ENCODE data around the gene TCERG1. TPM values are rescaled to one million over a fixed set of nuclear protein-coding genes. Genes with fewer than 3 reads are reported as not detected.

Gene TCERG1
- polyA plus RNA-seq, 3 donors, result 11.6 to 37.3 (median 18.0) TPM

DNA sequence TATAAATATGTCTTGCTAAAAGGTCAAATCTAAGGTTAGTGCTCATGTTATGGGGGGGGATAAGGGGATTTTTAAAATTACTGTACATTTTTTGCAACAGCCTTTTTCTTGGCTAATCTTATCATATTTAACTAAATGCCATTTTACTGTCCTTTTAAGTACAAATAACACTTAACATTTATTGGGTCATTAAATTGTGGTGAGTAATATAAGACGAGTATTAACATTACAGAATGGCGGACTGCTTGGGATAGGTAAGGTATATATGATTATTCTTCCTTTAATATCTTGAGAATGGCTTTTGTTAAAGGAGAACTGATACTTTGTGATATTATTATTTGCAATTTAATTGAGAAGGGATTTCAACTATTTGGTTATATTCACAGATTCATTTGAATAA is 35.6 kb downstream of the TCERG1 start:
- no peak overlapping the region for H3K4me2 ChIP-seq (replicated peaks; ENCODE audit: extremely low read depth, low read length, poor library complexity, severe bottlenecking)

DNA sequence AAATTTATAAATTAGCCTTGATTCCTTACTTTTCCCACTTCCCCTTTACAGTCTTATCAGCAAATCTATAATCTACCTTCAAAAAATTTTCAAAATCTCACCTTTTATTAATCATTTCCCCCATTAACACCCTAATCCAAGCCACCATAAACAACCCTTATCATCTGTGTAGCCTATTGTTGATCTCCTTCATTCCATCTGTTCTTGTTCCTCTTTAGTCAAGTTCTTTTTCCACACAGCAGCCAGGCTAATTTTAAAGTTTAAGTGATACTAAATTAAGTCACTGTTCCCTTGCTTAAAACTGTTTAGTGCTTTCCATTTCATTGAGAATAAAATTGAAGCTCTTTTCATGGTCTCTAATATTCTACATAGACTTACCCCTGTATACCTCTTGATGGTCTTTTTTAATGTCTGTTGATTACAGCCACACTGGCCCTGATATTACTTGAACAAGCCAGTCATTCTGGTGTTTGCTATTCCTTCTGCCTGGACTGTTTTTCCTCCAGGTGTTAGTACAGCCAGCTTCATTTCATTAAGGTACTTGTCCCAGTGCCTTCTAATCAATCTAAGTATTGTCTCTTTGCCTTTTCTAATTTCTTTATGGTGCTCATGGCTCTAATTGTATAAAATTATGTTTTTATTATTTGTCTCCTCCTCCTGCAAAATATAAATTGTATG is 37.7 kb downstream of the TCERG1 start:
- H3K4me3 Mint-ChIP-seq, result no peak overlapping the region
- Histone ChIP-seq H3K4me3 (replicated peaks in 1 of 3; ENCODE audit: low read depth in 2 of 3, low read length in 3 of 3) (no peak overlapping the region), H3K27me3 (ENCODE audit: control insufficient read depth in 2 of 2, insufficient read depth in 2 of 2, low read length in 2 of 2) (no peaks in the 10 kb centered on the region), H3K27ac (ENCODE audit: low read depth in 1 of 2, low read length in 2 of 2) (no peak overlapping the region), H3K4me1 (ENCODE audit: control insufficient read depth in 1 of 2, insufficient read depth in 2 of 2, low read length in 2 of 2) (no peaks in the 10 kb centered on the region), H4K20me1 (ENCODE audit: insufficient read depth, low read length) (no peaks in the 10 kb centered on the region), H3K36me3 (replicated peaks in 1 of 2; ENCODE audit: control insufficient read depth in 1 of 2, insufficient read depth in 2 of 2, low read length in 2 of 2) (peaks cover 72 to 94% of the 10 kb centered on the region in 2 donors), H3K9me3 (replicated peaks in 1 of 2; ENCODE audit: control insufficient read depth in 1 of 2, insufficient read depth in 1 of 2, low read length in 2 of 2) (no peaks in the 10 kb centered on the region), H2AFZ (ENCODE audit: insufficient read depth, low read depth, low read length, poor library complexity, severe bottlenecking) (no peak overlapping the region), H3K4me2 (replicated peaks; ENCODE audit: extremely low read depth, low read length, poor library complexity, severe bottlenecking) (no peak overlapping the region), H3K79me2 (ENCODE audit: insufficient read depth, low read length) (no peaks in the 10 kb centered on the region), H3K9ac (ENCODE audit: insufficient read depth, low read length, poor library complexity, severe bottlenecking) (no peak overlapping the region)
- H3K4me1 Mint-ChIP-seq, result no peaks in the 10 kb centered on the region
- H3K27me3 Mint-ChIP-seq (ENCODE audit: low read depth in 3 of 3), result no peaks in the 10 kb centered on the region
- no peaks in the 10 kb centered on the region for H3K9me3 Mint-ChIP-seq
- TF ChIP-seq, protein P1, sequence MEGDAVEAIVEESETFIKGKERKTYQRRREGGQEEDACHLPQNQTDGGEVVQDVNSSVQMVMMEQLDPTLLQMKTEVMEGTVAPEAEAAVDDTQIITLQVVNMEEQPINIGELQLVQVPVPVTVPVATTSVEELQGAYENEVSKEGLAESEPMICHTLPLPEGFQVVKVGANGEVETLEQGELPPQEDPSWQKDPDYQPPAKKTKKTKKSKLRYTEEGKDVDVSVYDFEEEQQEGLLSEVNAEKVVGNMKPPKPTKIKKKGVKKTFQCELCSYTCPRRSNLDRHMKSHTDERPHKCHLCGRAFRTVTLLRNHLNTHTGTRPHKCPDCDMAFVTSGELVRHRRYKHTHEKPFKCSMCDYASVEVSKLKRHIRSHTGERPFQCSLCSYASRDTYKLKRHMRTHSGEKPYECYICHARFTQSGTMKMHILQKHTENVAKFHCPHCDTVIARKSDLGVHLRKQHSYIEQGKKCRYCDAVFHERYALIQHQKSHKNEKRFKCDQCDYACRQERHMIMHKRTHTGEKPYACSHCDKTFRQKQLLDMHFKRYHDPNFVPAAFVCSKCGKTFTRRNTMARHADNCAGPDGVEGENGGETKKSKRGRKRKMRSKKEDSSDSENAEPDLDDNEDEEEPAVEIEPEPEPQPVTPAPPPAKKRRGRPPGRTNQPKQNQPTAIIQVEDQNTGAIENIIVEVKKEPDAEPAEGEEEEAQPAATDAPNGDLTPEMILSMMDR (IDR thresholded peaks at IDR 0.05), result no peak
- peaks cover 66 to 72% of the 10 kb centered on the region in 2 donors for H3K36me3 Mint-ChIP-seq
- no peak overlapping the region for H3K27ac Mint-ChIP-seq
- intact Hi-C loops (cut with micrococcal nuclease), result no loop called here
- DNase-seq, result no peak

More for the DNA sequence above, 35.6 kb downstream of the TCERG1 start:
- DNase-seq, result no peak
- no CpG with 5 or more reads among the region's 2 CpGs for WGBS (ENCODE audit: insufficient coverage)
- Histone ChIP-seq H3K27ac (ENCODE audit: low read depth in 1 of 2, low read length in 2 of 2) (no peak overlapping the region), H3K4me1 (ENCODE audit: control insufficient read depth in 1 of 2, insufficient read depth in 2 of 2, low read length in 2 of 2) (no peaks in the 10 kb centered on the region), H3K4me3 (replicated peaks in 1 of 3; ENCODE audit: low read depth in 2 of 3, low read length in 3 of 3) (no peak overlapping the region), H3K9me3 (replicated peaks in 1 of 2; ENCODE audit: control insufficient read depth in 1 of 2, insufficient read depth in 1 of 2, low read length in 2 of 2) (no peaks in the 10 kb centered on the region), H3K9ac (ENCODE audit: insufficient read depth, low read length, poor library complexity, severe bottlenecking) (no peak overlapping the region), H3K79me2 (ENCODE audit: insufficient read depth, low read length) (no peaks in the 10 kb centered on the region), H3K27me3 (ENCODE audit: control insufficient read depth in 2 of 2, insufficient read depth in 2 of 2, low read length in 2 of 2) (no peaks in the 10 kb centered on the region), H3K36me3 (replicated peaks in 1 of 2; ENCODE audit: control insufficient read depth in 1 of 2, insufficient read depth in 2 of 2, low read length in 2 of 2) (peaks cover 80 to 99% of the 10 kb centered on the region in 2 donors), H4K20me1 (ENCODE audit: insufficient read depth, low read length) (no peaks in the 10 kb centered on the region), H2AFZ (ENCODE audit: insufficient read depth, low read depth, low read length, poor library complexity, severe bottlenecking) (no peak overlapping the region)
- Mint-ChIP-seq H3K9me3 (no peaks in the 10 kb centered on the region), H3K36me3 (peaks cover 56 to 71% of the 10 kb centered on the region in 2 donors), H3K27me3 (ENCODE audit: low read depth in 3 of 3) (no peaks in the 10 kb centered on the region), H3K4me1 (no peaks in the 10 kb centered on the region), H3K27ac (no peak overlapping the region), H3K4me3 (no peak overlapping the region)
- intact Hi-C loops (cut with micrococcal nuclease), result no loop called here
- TF ChIP-seq, protein P1 (IDR thresholded peaks at IDR 0.05), result no peak

Data from CD14-positive monocyte (primary cell).